ENCODE data around the gene TAGLN3.

Gene TAGLN3

DNA sequence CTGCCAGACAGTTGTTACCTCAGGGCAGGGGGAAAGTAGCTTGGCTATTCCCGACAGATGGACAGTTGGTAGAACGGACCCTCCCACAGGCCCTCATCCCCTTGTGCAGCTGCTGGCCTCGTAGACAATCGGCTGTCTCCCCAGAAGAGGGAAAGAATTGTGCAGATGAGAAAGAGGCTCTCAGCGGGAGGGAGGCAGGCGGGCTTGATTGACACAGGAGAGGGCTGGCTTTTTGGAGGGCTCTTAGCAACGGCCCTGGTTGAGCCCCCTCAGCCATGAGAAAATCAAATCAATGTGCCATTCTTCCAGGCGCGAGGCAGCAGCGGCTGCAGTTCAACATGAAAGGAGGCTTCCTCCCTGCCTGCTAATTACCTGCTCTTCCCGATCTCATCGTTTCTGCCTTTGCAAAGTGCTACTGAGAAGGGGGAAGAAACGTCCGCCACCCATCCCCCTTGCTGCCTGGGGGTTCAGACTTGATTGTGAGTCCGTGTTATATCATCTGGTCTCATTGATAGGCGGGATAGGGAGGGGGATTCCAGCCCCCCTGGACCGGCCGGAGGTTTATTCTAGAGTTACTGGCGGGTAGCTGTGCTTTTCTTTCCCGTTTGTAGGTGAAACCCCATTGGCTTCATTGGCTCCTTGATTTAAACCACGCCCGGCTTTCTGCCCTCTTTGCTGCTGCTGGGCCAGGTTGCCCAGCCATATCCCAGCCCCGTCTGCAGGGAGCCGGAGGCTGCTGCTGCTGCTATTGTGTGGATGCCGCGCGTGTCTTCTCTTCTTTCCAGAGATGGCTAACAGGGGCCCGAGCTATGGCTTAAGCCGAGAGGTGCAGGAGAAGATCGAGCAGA, at the start of gene TAGLN3:
Gene TAGLN3, plus strand, starts transcription at position 287 of the 848 bp plus-strand sequence. Its CDS starts 501 bp downstream, at position 788.
- no peak for DNase-seq

DNA sequence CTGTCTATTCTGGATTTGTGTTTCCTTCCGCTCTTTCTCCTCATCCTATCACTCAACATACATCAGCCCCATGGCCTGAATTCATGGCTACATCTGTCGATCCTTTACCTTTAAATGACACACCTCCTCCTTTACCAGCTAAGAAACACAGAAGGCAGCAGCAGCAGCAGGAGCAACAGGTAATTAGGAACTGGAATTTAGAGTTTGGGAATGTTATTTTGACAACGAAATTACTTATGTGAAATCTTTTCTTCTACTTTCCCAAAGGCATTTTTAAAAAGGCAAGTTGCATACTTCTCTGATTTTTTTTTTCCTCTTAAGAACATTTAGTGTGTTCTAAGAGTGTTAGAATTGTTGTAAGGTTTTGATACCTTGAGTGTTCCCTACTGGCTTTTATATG, 49.0 kb upstream of the TAGLN3 start:
- no peak for DNase-seq

DNA sequence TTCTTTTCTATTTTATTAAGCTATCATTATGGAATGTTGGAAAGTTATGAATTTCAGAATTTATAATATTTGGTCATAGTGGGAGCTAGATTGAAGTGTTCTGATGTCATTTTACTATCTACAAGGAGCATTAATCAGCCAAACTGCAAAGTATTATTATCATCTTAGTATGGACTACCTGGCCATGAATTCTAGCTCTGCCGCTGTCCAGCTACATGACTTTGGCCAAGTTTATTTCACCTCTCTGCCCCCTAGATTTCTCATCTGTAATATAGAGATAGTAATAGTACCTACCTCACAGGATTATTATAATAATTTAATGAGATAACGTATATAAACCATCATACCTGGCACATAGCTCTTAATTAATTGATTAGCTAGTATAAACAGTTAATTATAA, 47.7 kb upstream of the TAGLN3 start:
- no peak for DNase-seq

DNA sequence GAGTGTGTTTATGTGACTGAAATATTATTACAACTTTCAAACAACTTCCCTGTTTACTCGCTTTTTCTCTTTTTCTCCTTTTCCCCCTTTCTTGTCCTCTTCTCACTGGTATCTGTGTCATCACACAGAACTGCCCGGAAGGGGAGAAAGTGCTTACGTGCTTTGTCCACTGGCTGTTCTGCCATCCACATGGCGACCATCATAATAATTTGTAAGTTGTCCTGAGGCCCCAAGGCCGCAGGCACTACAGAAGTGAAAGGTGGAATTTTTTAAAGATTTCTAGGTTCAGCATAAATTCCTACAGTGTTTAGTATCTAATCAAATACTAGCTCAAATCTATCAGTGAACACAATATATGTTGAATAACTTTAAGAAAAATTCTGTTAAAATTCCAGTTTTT, 46.6 kb upstream of the TAGLN3 start:
- DNase-seq, result no peak

DNA sequence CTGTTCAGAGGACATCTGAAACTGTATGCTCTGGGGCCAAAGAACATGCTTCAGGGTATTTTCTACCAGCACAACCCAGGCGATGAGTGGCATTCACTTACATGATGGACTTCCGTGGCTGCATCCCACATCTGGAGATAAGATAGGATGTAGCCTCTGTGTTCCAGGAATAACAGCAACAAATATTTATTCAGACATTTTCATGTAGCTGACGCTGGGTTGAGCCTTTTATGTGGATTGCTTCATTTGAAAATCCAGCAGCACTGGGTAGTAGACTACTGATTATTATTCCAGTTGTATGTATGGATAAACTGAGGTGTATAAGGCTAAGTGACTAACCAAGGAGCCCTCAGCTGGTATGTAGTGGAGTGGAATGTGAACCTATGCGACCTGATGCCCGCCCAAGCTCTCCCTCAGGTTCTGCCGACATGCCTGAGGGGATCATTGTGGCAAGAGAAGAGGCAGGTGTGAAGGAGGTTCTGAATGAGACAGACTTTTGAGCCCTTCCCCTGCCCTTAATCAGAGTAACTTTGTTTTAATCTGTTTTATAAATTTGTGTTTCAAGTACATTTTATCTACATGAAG, 45.8 kb upstream of the TAGLN3 start:
- DNase-seq, result no peak

DNA sequence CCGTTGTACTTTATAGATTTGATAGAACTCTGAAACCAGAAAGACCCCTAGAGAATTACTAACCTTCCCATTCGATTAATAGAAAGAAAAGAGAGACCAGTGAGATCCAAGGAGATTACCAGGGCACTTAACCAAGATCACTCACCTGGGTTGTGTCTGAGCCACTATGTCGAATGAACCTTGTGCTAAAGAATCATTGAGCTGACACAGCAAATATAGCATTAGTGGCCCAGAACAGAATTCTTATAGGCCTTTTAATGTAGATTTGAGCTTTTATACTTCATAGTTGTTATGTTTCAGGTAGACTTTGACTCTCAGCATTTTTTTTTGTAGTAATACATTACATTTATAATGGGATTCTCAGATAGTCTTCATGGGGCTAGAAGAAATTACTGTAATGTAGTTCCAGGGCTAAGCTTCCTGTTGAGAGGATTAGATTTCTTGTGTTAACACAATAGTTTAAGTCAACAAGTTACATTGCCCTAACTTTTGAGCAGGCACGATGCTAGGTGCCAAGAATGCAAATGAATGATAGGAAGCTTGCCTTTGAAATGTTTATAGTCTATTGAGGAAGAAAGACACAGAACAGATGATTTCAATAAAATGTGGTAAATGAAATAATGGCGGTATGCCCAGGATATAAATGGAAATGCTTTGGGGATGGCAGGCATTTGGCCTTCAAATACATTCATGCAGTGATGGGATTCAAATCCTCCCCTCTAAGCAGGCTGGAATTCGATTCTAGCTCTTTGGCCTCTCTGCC, 44.3 kb upstream of the TAGLN3 start:
- DNase-seq, result no peak

DNA sequence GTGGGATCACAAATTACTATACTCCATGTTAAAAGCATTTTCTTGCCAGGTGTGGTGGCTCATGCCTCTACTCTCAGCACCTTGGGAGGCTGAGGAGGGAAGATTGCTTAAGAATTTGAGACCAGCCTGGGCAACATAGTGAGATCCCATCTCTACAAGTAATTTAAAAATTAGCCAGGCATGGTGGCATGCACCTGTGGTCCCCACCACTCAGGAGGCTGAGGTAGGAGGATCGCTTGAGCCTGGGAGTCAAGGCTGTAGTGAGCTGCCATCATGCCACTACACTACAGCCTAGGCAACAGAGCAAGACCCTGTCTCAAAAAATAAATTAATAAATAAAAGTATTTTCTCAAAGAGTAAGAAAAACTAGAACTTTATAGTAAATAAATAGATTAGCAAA, 42.8 kb upstream of the TAGLN3 start:
- DNase-seq, result no peak

DNA sequence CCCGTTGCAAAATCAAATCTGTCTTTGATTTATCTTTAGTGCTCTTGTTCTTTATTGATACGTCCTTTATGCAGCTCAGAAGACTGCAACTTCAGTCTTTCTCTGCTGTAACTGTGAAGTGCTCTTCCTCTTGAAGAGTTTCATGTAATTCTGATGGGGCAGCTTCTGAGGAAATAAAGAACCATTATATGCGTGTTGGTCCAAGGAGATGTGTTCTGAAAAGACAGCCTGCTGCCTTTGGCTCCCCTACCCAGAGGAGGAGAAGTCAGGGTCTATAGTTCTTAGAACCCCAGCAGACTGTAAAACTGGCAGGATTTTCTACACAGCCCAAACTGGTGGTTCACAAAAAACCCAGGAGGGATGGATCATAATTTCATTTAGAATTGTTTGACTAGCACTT, 42.3 kb upstream of the TAGLN3 start:
- no peak for DNase-seq

DNA sequence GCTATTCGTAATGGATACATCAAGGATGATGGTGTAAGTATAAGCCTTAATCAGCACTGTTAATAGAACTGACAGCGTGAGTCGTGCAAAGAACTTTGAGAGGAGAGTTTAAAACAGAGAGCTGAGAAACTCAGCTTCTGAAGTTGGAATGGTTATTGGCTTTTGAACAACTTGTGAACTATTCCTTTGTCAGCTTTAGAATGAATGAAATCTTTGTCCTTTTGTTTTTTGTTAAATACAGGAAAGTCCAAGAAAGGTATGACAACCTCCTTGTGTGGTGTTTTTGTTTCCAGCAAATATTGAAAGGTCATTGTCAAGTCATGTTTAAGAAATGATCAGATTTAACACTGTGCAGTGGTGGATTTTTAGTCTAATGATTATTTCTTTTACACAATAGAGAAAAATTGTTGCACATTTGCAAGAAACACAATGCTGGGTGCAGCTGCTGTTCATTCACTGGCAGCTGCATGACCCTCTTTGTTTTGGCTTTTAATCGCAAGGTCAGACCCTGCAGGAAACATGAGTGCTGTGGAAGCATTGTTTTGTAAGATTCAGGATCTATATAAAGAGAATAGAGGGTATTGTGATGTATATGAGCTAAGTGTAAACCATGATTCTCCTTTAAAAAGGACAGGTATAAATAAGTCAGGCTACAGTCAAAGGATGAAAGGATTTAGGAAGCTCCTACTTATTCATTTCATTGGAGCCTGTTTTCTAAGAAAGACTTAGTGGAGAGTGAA, 41.6 kb upstream of the TAGLN3 start:
- DNase-seq, result no peak

DNA sequence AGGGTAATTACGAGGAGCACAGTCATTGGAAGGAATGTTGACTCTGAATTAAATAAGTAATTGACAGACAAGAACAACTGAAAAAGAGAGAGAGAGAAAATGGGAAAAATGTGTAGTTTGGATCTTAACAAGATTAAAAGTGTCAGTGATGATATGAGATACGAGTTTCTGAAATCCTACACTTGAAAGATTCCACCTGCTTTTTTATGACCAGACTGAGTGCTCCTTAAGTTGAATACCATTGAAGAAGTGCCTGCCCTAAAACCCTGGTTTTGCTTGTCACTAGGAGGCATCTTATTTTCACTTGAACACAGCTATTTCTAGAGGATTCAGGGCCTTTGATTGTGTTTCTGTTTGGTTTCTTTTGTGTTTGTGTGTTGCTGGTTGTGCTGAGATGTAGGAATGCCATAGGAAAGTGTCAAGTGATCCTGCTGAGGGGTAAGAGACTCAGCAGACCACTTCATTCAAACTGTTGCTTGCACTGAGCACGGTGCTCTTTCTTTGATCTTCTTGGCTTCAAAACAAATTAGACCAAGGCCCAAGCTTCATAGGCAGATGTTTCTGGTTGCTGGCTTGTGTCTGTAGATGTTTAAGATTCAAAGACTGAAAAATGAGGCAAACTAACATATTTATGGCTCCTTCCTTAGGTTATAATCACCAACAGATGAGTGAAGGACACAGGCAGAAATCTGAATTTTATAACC, 37.1 kb upstream of the TAGLN3 start:
- DNase-seq, result no peak

DNA sequence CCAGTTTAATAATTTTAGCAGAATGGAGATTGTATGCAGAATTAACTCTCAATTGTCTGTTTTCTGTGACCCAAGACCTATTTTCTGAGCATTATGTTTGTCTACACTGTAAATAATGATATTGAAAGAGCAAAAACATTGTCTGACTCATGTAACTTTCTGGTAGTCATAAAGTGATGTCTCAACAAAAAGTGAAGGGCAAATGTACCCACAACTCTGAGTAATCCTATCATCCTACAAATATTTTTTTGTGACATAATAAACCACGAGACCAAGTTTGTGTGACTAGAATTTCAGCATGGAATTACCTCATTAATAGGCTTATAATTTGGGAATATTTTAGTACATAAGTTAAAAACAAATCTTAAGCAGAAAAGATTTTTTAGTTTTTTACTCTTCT, 35.3 kb upstream of the TAGLN3 start:
- no peak for DNase-seq

DNA sequence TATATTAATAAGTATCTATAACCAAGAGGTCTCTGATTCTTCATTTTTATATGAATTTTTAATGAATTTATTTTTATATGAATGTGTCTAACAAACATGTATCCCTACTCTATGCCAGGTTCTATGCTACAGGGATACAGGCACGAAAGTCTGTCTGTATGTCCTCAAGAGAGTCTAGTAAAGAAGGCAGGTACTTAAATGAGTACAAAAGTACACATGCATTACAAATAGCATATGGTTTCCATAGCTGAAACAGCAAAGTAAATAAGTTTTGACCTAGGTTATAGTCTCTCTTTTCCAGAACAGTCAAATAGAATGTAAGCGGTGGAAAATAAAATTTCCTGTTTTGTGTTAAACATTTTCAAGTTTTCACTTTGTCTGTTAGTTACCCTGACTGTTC, 33.2 kb upstream of the TAGLN3 start:
- DNase-seq, result no peak

DNA sequence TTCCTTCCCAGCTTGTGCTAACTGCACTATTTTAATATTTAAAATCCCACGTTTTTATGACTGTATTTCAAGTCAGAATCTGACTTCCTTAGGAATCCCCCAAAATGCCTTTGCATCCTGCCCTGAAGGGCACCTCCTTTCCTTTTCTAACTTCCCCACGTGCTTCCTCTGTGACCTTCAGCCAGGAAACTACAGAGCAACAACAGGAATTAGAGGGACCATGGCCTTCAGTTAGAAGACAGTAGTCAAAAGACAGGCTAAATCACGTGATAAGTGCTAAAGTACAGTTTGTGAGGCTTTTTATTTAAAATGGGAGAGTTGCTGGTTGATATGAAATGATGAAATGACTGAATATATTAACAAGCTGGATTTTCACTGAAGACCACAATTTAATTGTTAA, 31.7 kb upstream of the TAGLN3 start:
- no peak for DNase-seq

DNA sequence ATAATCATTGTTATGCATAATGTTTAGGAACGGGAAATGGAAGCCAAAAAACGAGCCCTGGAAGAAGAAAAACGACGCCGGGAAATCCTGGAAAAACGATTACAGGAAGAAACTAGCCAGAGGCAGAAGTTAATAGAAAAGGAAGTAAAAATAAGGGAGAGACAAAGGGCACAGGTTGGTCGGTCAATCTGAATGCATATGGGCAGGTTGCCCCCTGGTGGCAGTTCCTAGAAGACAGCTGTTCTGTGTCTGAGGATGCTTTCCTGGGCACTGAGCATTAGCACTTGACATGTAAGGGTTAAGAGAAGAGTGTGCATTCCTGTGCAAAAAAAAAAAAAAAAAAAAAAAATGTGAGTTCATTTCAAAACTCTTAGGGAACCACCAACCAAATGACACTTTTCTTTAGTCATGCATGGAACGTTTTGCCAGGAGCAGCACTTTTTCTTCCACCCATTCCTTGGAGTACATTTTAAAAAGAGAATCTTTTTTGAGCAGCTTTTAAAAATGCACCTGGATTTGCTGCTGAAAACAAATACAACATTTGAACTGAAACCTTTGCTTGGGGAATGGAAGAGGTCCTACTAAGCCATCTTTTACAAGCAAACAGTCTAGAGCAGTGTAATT, 31.0 kb upstream of the TAGLN3 start:
- DNase-seq, result peak; percentile 81

DNA sequence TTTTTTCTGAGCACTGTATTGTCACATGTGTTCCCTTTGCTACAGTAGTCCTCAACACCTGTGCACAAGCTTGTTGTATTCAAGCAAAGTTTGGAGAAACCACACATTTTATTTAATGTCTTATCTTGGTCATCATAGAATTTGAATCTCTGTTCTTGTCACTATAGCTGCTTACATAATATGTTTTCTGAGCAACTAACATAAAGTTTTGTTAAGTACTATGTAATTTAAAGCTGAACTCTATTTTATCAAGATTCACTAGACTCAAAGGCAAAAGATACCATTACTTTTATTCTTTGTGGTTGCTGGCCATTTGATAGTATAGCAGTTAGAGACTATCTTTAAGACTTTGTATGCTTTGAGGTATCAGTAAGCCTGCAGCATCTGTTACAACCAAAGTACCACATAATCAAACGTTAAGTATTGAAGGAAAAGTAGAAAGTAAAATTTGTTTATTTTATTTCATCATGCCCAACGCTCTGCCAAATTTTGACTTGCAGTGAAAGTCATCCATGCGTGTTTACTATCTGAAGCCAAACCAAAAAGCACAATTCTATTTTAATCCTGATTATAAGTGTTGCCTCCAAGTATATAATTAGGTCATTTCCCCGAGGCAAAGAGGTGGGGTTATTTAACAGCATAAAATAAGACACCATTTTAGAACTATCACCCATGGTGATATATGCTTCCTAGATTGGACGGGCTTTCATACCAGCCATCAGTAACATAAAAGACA, 30.2 kb upstream of the TAGLN3 start:
- no peak for DNase-seq

DNA sequence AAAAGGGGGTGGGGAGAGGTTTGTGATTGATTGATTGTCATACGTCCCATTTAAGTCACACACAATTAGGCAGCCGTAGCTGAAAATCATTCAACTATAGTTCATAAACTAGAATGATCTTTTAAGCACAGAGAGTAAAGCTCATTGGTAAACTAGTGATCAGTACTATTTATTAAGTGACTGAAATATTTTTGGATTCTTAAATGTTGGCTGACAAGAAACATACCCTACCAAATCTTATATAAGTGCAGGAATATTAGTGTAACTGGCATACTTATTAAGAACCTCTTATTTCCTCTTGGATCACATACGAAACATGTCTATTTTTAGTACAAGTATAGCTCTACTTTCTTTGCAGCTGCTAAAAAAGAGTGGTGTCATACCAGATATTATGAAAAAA, 28.3 kb upstream of the TAGLN3 start:
- DNase-seq, result no peak

DNA sequence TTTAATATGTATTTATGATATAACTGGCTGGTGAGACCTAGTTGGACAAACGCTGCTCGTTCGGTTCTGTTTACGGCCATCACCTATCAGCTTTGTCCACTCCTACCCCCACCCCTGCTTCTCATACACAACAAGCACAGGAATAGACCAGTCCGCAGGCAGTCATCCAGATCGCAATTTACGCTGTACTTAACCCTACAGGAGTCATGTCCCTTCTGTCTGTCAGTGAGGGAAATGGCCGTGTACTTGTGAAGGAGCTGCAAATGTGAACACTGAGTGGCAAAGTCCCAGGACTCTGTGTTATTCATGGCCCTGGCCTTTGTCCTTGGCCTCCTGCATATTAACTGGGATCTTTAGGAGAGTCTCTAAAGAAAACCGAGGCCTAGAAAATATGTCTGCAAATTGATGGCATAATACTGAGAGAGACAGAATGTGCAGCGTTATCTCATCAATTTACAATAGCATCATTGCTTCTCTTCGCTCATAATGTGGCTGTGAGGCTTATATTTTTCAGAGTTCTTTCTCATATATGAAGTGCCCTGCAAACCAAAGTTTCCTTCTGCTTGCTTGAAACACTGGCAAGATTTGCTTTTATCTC, 27.1 kb upstream of the TAGLN3 start:
- DNase-seq, result no peak

DNA sequence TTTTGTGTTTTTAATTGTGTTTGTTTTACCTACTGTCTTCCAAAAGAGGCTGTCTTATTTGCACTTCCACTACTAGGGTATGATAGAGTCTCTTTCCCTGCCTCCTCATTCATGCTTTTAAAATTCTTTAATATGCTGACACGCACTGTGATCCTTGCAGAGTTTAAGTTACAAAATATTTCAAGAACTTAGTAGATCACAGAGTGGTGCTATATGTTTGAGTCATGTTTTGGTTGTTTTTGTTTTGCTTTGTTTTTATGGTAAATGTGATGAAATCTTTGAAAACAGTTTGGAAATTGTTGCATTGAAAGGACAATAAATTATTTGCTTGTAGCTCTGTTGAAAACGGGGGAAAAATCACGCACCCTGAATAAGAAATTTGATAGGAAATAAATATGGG, 25.8 kb upstream of the TAGLN3 start:
- no peak for DNase-seq

DNA sequence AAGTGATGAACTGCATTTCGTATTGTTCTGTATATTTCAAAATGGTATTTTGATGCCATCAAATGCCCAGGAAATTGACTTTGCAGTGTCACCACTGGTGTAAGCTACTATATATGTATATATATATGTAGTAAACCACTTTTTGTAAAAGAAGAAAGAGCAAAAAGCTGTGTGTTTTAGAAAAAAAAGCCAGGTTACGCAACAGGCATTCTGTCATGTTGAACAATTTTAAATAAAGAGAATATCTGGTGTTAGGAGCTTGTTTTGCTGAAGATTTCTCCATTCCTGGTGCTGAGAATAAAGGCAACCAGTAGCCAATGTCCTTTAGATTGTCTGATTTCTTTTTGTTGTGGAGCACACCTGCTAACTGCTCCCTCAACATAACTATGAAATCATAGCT, 23.6 kb upstream of the TAGLN3 start:
- no peak for DNase-seq

DNA sequence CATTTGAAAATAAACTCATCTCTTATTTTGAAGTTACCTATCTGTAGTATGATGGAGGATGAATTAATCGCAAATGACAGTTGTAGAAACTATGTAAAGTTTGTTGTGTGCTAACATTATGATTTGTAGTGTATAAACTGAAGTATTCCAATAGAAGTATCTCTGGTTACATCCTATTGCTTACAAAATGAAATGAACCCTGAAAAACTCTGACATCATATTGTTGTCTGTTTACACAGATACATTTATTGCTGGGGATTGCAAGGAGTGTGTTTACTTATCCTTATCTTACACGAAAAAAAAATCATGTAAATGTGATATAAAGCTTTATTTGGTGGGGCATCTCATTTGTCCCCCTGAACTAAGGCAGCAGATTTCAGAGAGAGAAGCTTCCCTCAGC, 22.5 kb upstream of the TAGLN3 start:
- no peak for DNase-seq

Measured in RPMI8226 (cell line).